Measurements from ENCODE around the gene ZFP57.

ZFP57 gene

GRCh38 chr6:29727637-29728036 lies 46.7 kb upstream of the ZFP57 start:
- peaks cover 58% of the 10 kb centered on the region for H3K36me3 ChIP-seq
- H3K4me1 ChIP-seq (ENCODE audit: control insufficient read depth in 1 of 2, insufficient read depth in 1 of 2, low read depth in 1 of 2, low read length in 1 of 2), result peaks cover 22 to 32% of the 10 kb centered on the region in 2 experiments
- H3K27me3 ChIP-seq, result no peaks in the 10 kb centered on the region
- no peaks in the 10 kb centered on the region for H3K9me3 ChIP-seq
- peak overlapping the region; percentile 22 for H3K27ac ChIP-seq
- TF ChIP-seq CTCF (IDR thresholded peaks at IDR 0.05), result no peak
- H3K4me3 ChIP-seq (ENCODE audit: low read depth in 1 of 2, low read length in 1 of 2), result no peak overlapping the region

GRCh38 chr6:29726571-29727194 lies 45.7 kb upstream of the ZFP57 start:
- no peak for TF ChIP-seq CTCF (IDR thresholded peaks at IDR 0.05)
- Histone ChIP-seq H3K36me3 (peaks cover 58% of the 10 kb centered on the region), H3K9me3 (no peaks in the 10 kb centered on the region), H3K4me1 (ENCODE audit: control insufficient read depth in 1 of 2, insufficient read depth in 1 of 2, low read depth in 1 of 2, low read length in 1 of 2) (peaks cover 22 to 32% of the 10 kb centered on the region in 2 experiments), H3K4me3 (ENCODE audit: low read depth in 1 of 2, low read length in 1 of 2) (no peak overlapping the region), H3K27me3 (no peaks in the 10 kb centered on the region), H3K27ac (peak overlapping the region; percentile 27)

GRCh38 chr6:29726001-29726400 lies 45.0 kb upstream of the ZFP57 start:
- Histone ChIP-seq H3K4me1 (ENCODE audit: control insufficient read depth in 1 of 2, insufficient read depth in 1 of 2, low read depth in 1 of 2, low read length in 1 of 2) (peaks cover 22 to 32% of the 10 kb centered on the region in 2 experiments), H3K36me3 (peaks cover 58% of the 10 kb centered on the region), H3K9me3 (no peaks in the 10 kb centered on the region), H3K27me3 (no peaks in the 10 kb centered on the region), H3K4me3 (ENCODE audit: low read depth in 1 of 2, low read length in 1 of 2) (peak overlapping the region in 1 of 2 experiments; percentile 20), H3K27ac (peak overlapping the region; percentile 29)
- no peak for TF ChIP-seq CTCF (IDR thresholded peaks at IDR 0.05)

- TF ChIP-seq CTCF (IDR thresholded peaks at IDR 0.05), result no peak
- peaks cover 22 to 32% of the 10 kb centered on the region in 2 experiments for H3K4me1 ChIP-seq (ENCODE audit: control insufficient read depth in 1 of 2, insufficient read depth in 1 of 2, low read depth in 1 of 2, low read length in 1 of 2)
- H3K4me3 ChIP-seq (ENCODE audit: low read depth in 1 of 2, low read length in 1 of 2), result peak overlapping the region; percentile 91 to 96
- peaks cover 58% of the 10 kb centered on the region for H3K36me3 ChIP-seq
- H3K27me3 ChIP-seq, result no peaks in the 10 kb centered on the region
- no peaks in the 10 kb centered on the region for H3K9me3 ChIP-seq
- peak overlapping the region; percentile 29 for H3K27ac ChIP-seq
Measured at GRCh38 chr6:29724937-29725869, 44.3 kb upstream of the ZFP57 start.

- H3K36me3 ChIP-seq, result peaks cover 54% of the 10 kb centered on the region
- H3K4me3 ChIP-seq (ENCODE audit: low read depth in 1 of 2, low read length in 1 of 2), result peak overlapping the region; percentile 91 to 96
- no peaks in the 10 kb centered on the region for H3K9me3 ChIP-seq
- peak overlapping the region; percentile 95 for H3K27ac ChIP-seq
- no peaks in the 10 kb centered on the region for H3K27me3 ChIP-seq
- H3K4me1 ChIP-seq (ENCODE audit: control insufficient read depth in 1 of 2, insufficient read depth in 1 of 2, low read depth in 1 of 2, low read length in 1 of 2), result peaks cover 22 to 32% of the 10 kb centered on the region in 2 experiments
- no peak for TF ChIP-seq CTCF (IDR thresholded peaks at IDR 0.05)
Measured at GRCh38 chr6:29723666-29724588, 43.0 kb upstream of the ZFP57 start.
